Activated CD4-positive, alpha-beta T cell treated with anti-CD3 and anti-CD28 coated beads, Interleukin-2, amount 10 ng/mL, durations not matched to agents 7 days and 5 days (primary cell): ENCODE measurements around the gene FCRL4. TPM values are rescaled to one million over a fixed set of nuclear protein-coding genes. Genes with fewer than 3 reads are reported as not detected.
"Not testable (repeated sequence)": the region's sequence is repeated elsewhere in the genome, so short reads cannot be mapped to it uniquely, and the experiment has no call there.

Experiments used
- CTCF ChIA-PET: fragments of 350-600 bp; sonication (Branson Sonifier 250); formaldehyde crosslinking; loops from one replicate; lab custom pipeline; 2021; ENCODE audit warnings: antibody characterized with exemption; lab: Charles Lee
- POLR2A ChIA-PET: fragments of 350-600 bp; sonication (Branson Sonifier 250); formaldehyde crosslinking; loops from one replicate; lab custom pipeline; 2021; ENCODE audit warnings: antibody characterized with exemption; lab: Charles Lee
- DNase-seq: peaks from one replicate; pipeline ENCODE4 v3.0.0-alpha.2; 2020
- H3K27ac Mint-ChIP-seq: one replicate; pipeline ENCODE4 v1.8.0; 2021; ENCODE audit warnings: mild to moderate bottlenecking, moderate library complexity, mixed read lengths
- H3K27me3 Mint-ChIP-seq: one replicate; pipeline ENCODE4 v1.8.0; 2021; ENCODE audit warnings: mixed read lengths
- H3K36me3 Mint-ChIP-seq: one replicate; pipeline ENCODE4 v1.8.0; 2021; ENCODE audit warnings: low read depth, mixed read lengths
- H3K4me1 Mint-ChIP-seq: one replicate; pipeline ENCODE4 v1.8.0; 2021; ENCODE audit warnings: mixed read lengths
- H3K4me3 Mint-ChIP-seq: one replicate; pipeline ENCODE4 v1.8.0; 2021; ENCODE audit warnings: mild to moderate bottlenecking, moderate library complexity, mixed read lengths
- H3K9me3 Mint-ChIP-seq: one replicate; pipeline ENCODE4 v1.8.0; 2021; ENCODE audit warnings: mixed read lengths
- total RNA-seq, 2 experiments: library from RNA; stranded (reverse); gene quantifications; one replicate each; pipeline ENCODE4 v1.2.3, GENCODE V29; 2021

Gene FCRL4
- total RNA-seq, 2 experiments from 2014 or later: not detected

DNA sequence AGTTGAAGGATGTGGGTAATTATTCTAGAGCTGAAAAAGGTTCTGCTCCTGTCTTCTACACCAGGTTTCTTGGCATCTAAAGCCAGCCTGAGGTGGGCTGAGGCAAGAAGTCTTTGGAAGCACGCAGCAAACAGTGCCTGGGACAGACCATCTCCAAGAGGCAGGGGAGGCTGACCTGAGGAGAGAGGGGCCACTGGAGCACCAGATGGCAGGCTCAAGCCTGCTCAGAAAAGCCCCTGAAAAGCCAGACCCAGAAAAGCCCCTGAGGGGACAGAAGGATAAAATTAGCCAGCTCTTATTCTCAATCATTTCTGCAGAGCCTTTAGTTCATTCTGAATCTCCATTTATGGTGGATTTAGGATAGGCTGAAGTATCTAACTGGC is 17.1 kb downstream of the FCRL4 start:
- Mint-ChIP-seq H3K9me3 (no peaks in the 10 kb centered on the region), H3K27me3 (peaks cover 5% of the 10 kb centered on the region), H3K27ac (no peak overlapping the region), H3K4me1 (no peaks in the 10 kb centered on the region), H3K36me3 (no peaks in the 10 kb centered on the region), H3K4me3 (no peak overlapping the region)
- no peak for DNase-seq
- POLR2A ChIA-PET: no interaction called here
- CTCF ChIA-PET: interaction anchor here (0.6 to 1.0 kb wide), 3 partner anchors 162 to 544 kb away, joined by 3 to 5 read pairs (median 4); no protein-coding TSS in a partner anchor

DNA sequence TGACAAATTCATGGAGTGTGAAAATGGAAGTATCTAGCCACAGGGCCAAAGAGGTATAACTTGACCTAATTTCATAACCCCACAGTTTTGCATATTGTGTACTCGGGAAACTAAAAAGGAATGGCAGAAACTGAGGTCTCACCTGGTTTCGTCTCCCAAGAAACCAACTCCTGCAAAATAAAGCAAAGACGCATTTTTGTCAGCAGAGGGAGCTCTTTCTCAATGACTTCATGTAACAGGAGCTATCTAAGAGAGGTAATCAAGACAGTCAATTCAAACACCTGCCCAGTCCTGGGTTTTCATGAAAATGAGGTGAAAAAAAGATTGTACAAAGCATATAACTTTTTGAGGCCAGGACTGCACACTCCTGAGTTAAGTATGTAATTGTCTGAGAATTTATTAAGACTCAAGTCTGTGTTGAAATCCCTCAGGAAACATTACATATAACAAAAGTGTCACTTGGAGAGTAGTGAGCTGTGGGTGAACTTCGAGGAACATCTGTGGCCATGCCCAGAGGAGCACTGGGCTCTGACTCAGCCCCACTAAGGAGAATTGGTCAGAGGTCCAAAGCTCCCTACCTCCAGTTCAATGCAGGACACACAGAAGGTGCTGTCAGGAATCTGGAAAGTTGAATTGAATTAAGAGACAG is 17.6 kb downstream of the FCRL4 start:
- CTCF ChIA-PET: interaction anchor here (0.6 to 1.0 kb wide), 3 partner anchors 161 to 544 kb away, joined by 3 to 5 read pairs (median 4); no protein-coding TSS in a partner anchor
- Mint-ChIP-seq H3K4me1 (no peaks in the 10 kb centered on the region), H3K27me3 (peaks cover 9% of the 10 kb centered on the region), H3K9me3 (no peaks in the 10 kb centered on the region), H3K27ac (no peak overlapping the region), H3K36me3 (no peaks in the 10 kb centered on the region), H3K4me3 (no peak overlapping the region)
- peak; percentile 46 for DNase-seq
- POLR2A ChIA-PET: no interaction called here

- Mint-ChIP-seq H3K4me1 (no peaks in the 10 kb centered on the region), H3K36me3 (no peaks in the 10 kb centered on the region), H3K27ac (no peak overlapping the region), H3K9me3 (no peaks in the 10 kb centered on the region), H3K27me3 (peaks cover 12% of the 10 kb centered on the region), H3K4me3 (no peak overlapping the region)
- POLR2A ChIA-PET: no interaction called here
- DNase-seq: no peak
- CTCF ChIA-PET: no interaction called here
Measured at GRCh38 chr1:157577420-157577819, 20.5 kb downstream of the FCRL4 start.

DNA sequence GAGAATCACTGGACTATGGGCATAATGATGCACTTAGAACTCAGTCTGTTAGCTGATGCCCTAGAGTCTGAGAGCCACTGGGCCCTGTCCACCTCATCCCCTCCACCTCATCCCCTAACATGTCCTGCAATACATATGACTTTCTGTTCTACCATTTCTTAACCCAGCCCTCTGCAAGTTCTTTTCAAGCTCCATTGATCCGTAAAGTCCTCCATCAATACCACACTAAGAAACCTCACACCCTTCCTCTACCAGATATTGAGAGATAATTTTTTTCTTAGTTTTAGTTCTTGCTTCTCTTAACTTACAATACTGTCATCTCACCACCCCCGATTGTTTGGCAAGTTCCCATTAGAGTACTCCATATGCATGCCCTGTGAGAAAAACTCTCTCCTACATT is 22.1 kb downstream of the FCRL4 start:
- Mint-ChIP-seq H3K27ac (no peak overlapping the region), H3K4me3 (no peak overlapping the region), H3K36me3 (no peaks in the 10 kb centered on the region), H3K4me1 (no peaks in the 10 kb centered on the region), H3K27me3 (peaks cover 10% of the 10 kb centered on the region), H3K9me3 (no peaks in the 10 kb centered on the region)
- ChIA-PET CTCF (no interaction called here), POLR2A (no interaction called here)
- no peak for DNase-seq

DNA sequence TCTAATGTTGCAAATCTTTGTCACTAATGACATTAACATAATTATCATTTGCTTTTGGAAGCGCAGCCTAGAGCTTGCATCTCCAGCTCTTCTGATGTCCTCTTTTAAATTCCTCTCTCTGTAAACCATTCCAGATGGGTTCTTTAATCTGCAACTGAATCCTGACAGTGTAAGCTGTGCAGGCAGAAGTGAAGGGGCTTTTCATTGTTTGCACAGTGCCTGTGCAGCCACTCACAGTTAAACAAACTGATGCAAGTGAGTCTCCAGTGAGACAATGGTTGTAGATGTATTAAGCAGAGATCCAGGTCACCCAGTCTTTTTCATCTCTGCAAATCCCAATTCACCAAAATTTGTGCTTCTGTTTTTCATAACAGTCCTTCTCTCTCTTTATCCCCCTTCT is 23.0 kb downstream of the FCRL4 start:
- POLR2A ChIA-PET: no interaction called here
- Mint-ChIP-seq H3K4me1 (no peaks in the 10 kb centered on the region), H3K9me3 (no peaks in the 10 kb centered on the region), H3K27ac (no peak overlapping the region), H3K36me3 (no peaks in the 10 kb centered on the region), H3K4me3 (no peak overlapping the region), H3K27me3 (peaks cover 10% of the 10 kb centered on the region)
- CTCF ChIA-PET: no interaction called here
- DNase-seq: no peak

- peaks cover 6% of the 10 kb centered on the region for H3K4me1 Mint-ChIP-seq
- H3K36me3 Mint-ChIP-seq: no peaks in the 10 kb centered on the region
- POLR2A ChIA-PET: no interaction called here
- CTCF ChIA-PET: no interaction called here
- no peaks in the 10 kb centered on the region for H3K9me3 Mint-ChIP-seq
- no peak overlapping the region for H3K27ac Mint-ChIP-seq
- no peak for DNase-seq
- H3K27me3 Mint-ChIP-seq: peaks cover 8% of the 10 kb centered on the region
- H3K4me3 Mint-ChIP-seq: no peak overlapping the region
Measured at GRCh38 chr1:157566484-157567300, 31.2 kb downstream of the FCRL4 start.

- peaks cover 12% of the 10 kb centered on the region for H3K27me3 Mint-ChIP-seq
- ChIA-PET CTCF (no interaction called here), POLR2A (no interaction called here)
- peaks cover 6% of the 10 kb centered on the region for H3K4me1 Mint-ChIP-seq
- H3K4me3 Mint-ChIP-seq: no peak overlapping the region
- DNase-seq: no peak
- H3K9me3 Mint-ChIP-seq: no peaks in the 10 kb centered on the region
- no peak overlapping the region for H3K27ac Mint-ChIP-seq
- H3K36me3 Mint-ChIP-seq: no peaks in the 10 kb centered on the region
Measured at GRCh38 chr1:157562515-157562914, 35.4 kb downstream of the FCRL4 start.

GRCh38 chr1:157558119-157558518 is 39.8 kb downstream of the FCRL4 start:
- CTCF ChIA-PET: no interaction called here
- no peak for DNase-seq
- Mint-ChIP-seq H3K4me3 (no peak overlapping the region), H3K27me3 (peaks cover 20% of the 10 kb centered on the region), H3K36me3 (no peaks in the 10 kb centered on the region), H3K9me3 (no peaks in the 10 kb centered on the region), H3K27ac (no peak overlapping the region), H3K4me1 (peaks cover 6% of the 10 kb centered on the region)
- POLR2A ChIA-PET: no interaction called here

GRCh38 chr1:157551694-157552693 is 45.9 kb downstream of the FCRL4 start, which contains the start of gene FCRL5:
FCRL5 (minus strand) TSS chr1:157552515; CDS start chr1:157552362, 153 bp downstream.
- peaks cover 4% of the 10 kb centered on the region for H3K4me1 Mint-ChIP-seq
- H3K9me3 Mint-ChIP-seq: no peaks in the 10 kb centered on the region
- H3K27me3 Mint-ChIP-seq: peaks cover 24% of the 10 kb centered on the region
- ChIA-PET CTCF (no interaction called here), POLR2A (no interaction called here)
- H3K27ac Mint-ChIP-seq: no peak within 1 kb of the TSS
- H3K4me3 Mint-ChIP-seq: no peak within 1 kb of the TSS
- no peaks in the 10 kb centered on the region for H3K36me3 Mint-ChIP-seq
- DNase-seq: no peak

DNA sequence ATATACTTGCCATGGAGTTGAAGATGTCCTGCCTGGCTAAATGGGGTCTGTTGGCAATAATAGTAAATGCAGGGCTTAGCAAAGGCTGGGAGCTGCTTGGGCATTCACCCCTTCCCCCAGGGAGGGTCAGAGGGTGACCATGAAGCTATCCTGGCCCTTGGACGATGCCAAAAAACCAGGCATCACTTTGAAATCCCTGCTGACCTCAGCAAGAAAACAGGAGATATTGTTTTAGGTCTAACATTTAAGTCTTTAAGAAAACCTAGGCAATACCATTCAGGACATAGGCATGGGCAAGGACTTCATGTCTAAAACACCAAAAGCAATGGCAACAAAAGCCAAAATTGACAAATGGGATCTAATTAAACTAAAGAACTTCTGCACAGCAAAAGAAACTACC is 49.8 kb downstream of the FCRL4 start:
- DNase-seq, H3K36me3 Mint-ChIP-seq, H3K9me3 Mint-ChIP-seq, H3K27ac Mint-ChIP-seq, H3K4me1 Mint-ChIP-seq, H3K4me3 Mint-ChIP-seq, CTCF ChIA-PET, POLR2A ChIA-PET: not testable (repeated sequence)
- peaks cover 17% of the 10 kb centered on the region for H3K27me3 Mint-ChIP-seq

GRCh38 chr1:157542676-157543075 is 55.2 kb downstream of the FCRL4 start:
- no peaks in the 10 kb centered on the region for H3K9me3 Mint-ChIP-seq
- POLR2A ChIA-PET: no interaction called here
- H3K27ac Mint-ChIP-seq: no peak overlapping the region

DNA sequence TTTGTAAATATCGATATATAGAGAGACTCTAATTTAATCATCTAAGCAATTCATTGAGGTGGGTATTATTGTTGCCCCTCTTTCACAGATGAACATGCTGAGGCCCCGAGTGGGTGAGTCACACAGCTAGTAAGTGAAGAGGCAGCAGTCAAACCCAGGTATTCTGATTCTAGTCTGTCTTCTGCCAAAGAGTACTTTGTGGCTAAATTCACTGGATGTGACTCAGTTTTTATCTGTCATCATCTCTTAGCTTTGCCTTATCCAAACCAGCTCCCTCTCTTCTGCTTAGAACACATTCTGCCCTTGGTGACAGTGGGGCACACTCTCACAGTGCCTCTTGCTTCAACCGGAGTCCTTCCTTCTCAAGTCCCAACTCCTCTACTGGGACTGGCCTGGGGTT is 57.0 kb downstream of the FCRL4 start:
- H3K9me3 Mint-ChIP-seq: no peaks in the 10 kb centered on the region
- H3K27me3 Mint-ChIP-seq: peaks cover 20% of the 10 kb centered on the region
- ChIA-PET CTCF (no interaction called here), POLR2A (no interaction called here)
- H3K36me3 Mint-ChIP-seq: no peaks in the 10 kb centered on the region
- no peak overlapping the region for H3K27ac Mint-ChIP-seq
- H3K4me3 Mint-ChIP-seq: no peak overlapping the region
- no peak for DNase-seq
- no peaks in the 10 kb centered on the region for H3K4me1 Mint-ChIP-seq

More at GRCh38 chr1:157542676-157543075, 55.2 kb downstream of the FCRL4 start:
- no peak for DNase-seq
- no peaks in the 10 kb centered on the region for H3K4me1 Mint-ChIP-seq
- peaks cover 15% of the 10 kb centered on the region for H3K27me3 Mint-ChIP-seq
- H3K4me3 Mint-ChIP-seq: no peak overlapping the region
- no peaks in the 10 kb centered on the region for H3K36me3 Mint-ChIP-seq
- CTCF ChIA-PET: no interaction called here
